Measurements from ENCODE around the gene LAMA4.

GRCh38 chr6:112289038-112289566 lies 34.7 kb upstream of the LAMA4 start:
- TF ChIP-seq CTCF (IDR thresholded peaks at IDR 0.05): no peak
- TF ChIP-seq POLR2A (IDR thresholded peaks at IDR 0.05): no peak

All from uterus (tissue), 2 donors.